ENCODE results near the gene GNAQ. TPM values are rescaled to one million over a fixed set of nuclear protein-coding genes. Genes with fewer than 3 reads are reported as not detected.
A peak's percentile ranks its signal among the peaks of the same experiment; 100 is the strongest.

The GNAQ gene
- total RNA-seq, 1 experiment from 2014 or later: 55.5 TPM

DNA sequence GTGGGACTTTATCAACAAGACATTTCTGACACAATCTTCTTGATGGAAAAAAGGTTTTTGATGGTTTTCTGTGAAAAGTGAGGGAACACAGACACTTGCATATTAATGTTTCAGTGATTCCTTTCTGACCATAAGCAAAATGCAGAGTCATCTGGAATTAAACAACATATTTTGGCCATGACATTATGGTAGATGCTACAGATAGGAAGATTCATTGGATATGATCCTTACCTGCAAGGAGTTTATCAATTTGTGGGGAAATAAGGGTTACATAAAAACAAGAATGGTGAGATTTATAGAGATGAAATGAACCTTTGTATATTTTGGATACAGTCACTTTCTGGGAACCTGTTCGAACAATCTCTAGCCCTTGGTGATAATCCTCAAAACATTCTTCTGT, 228.2 kb downstream of the GNAQ start:
- H3K36me3 Mint-ChIP-seq: no peaks in the 10 kb centered on the region
- ChIA-PET CTCF (interaction anchor here (1.7 kb wide), 1 partner anchor 94 kb away, joined by 4 read pairs; no protein-coding TSS in a partner anchor), POLR2A (no interaction called here)
- TF ChIP-seq ESRRA (CRISPR knock-in tag; IDR thresholded peaks at IDR 0.05; ENCODE audit: borderline replicate concordance) (no peak), ETV6 (CRISPR knock-in tag; IDR thresholded peaks at IDR 0.05) (no peak), ZBTB21 (CRISPR knock-in tag; IDR thresholded peaks at IDR 0.05; ENCODE audit: borderline replicate concordance) (no peak), IRF2 (CRISPR knock-in tag; IDR thresholded peaks at IDR 0.05; ENCODE audit: borderline replicate concordance, low read depth) (no peak), NR1H2 (CRISPR knock-in tag; IDR thresholded peaks at IDR 0.05) (no peak), GRHL2 (CRISPR knock-in tag; IDR thresholded peaks at IDR 0.05; ENCODE audit: insufficient replicate concordance, severe bottlenecking) (no peak), NFE2L1 (CRISPR knock-in tag; IDR thresholded peaks at IDR 0.05) (no peak), FOXJ3 (CRISPR knock-in tag; IDR thresholded peaks at IDR 0.05; ENCODE audit: borderline replicate concordance) (no peak), ZNF423 (CRISPR knock-in tag; IDR thresholded peaks at IDR 0.05) (no peak), TEAD1 (CRISPR knock-in tag; IDR thresholded peaks at IDR 0.05) (no peak), ELF4 (CRISPR knock-in tag; IDR thresholded peaks at IDR 0.05; ENCODE audit: low read depth) (no peak), ZNF396 (CRISPR knock-in tag; IDR thresholded peaks at IDR 0.05; ENCODE audit: borderline replicate concordance) (no peak)
- TF ChIP-seq, protein P1, sequence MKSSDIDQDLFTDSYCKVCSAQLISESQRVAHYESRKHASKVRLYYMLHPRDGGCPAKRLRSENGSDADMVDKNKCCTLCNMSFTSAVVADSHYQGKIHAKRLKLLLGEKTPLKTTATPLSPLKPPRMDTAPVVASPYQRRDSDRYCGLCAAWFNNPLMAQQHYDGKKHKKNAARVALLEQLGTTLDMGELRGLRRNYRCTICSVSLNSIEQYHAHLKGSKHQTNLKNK (CRISPR knock-in tag; IDR thresholded peaks at IDR 0.05): no peak
- TF ChIP-seq, protein P2, sequence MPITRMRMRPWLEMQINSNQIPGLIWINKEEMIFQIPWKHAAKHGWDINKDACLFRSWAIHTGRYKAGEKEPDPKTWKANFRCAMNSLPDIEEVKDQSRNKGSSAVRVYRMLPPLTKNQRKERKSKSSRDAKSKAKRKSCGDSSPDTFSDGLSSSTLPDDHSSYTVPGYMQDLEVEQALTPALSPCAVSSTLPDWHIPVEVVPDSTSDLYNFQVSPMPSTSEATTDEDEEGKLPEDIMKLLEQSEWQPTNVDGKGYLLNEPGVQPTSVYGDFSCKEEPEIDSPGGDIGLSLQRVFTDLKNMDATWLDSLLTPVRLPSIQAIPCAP (CRISPR knock-in tag; IDR thresholded peaks at IDR 0.05): no peak
- TF ChIP-seq, protein P3, sequence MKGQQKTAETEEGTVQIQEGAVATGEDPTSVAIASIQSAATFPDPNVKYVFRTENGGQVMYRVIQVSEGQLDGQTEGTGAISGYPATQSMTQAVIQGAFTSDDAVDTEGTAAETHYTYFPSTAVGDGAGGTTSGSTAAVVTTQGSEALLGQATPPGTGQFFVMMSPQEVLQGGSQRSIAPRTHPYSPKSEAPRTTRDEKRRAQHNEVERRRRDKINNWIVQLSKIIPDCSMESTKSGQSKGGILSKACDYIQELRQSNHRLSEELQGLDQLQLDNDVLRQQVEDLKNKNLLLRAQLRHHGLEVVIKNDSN (CRISPR knock-in tag; IDR thresholded peaks at IDR 0.05): no peak
- TF ChIP-seq, protein P4, sequence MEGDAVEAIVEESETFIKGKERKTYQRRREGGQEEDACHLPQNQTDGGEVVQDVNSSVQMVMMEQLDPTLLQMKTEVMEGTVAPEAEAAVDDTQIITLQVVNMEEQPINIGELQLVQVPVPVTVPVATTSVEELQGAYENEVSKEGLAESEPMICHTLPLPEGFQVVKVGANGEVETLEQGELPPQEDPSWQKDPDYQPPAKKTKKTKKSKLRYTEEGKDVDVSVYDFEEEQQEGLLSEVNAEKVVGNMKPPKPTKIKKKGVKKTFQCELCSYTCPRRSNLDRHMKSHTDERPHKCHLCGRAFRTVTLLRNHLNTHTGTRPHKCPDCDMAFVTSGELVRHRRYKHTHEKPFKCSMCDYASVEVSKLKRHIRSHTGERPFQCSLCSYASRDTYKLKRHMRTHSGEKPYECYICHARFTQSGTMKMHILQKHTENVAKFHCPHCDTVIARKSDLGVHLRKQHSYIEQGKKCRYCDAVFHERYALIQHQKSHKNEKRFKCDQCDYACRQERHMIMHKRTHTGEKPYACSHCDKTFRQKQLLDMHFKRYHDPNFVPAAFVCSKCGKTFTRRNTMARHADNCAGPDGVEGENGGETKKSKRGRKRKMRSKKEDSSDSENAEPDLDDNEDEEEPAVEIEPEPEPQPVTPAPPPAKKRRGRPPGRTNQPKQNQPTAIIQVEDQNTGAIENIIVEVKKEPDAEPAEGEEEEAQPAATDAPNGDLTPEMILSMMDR (IDR thresholded peaks at IDR 0.05): no peak
- TF ChIP-seq, protein P5, sequence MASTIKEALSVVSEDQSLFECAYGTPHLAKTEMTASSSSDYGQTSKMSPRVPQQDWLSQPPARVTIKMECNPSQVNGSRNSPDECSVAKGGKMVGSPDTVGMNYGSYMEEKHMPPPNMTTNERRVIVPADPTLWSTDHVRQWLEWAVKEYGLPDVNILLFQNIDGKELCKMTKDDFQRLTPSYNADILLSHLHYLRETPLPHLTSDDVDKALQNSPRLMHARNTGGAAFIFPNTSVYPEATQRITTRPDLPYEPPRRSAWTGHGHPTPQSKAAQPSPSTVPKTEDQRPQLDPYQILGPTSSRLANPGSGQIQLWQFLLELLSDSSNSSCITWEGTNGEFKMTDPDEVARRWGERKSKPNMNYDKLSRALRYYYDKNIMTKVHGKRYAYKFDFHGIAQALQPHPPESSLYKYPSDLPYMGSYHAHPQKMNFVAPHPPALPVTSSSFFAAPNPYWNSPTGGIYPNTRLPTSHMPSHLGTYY (CRISPR knock-in tag; IDR thresholded peaks at IDR 0.05): no peak
- H3K27ac Mint-ChIP-seq: no peak overlapping the region
- H3K9me3 Mint-ChIP-seq: no peaks in the 10 kb centered on the region
- H3K4me1 Mint-ChIP-seq: peaks cover 21% of the 10 kb centered on the region
- ATAC-seq (no peak), DNase-seq (ENCODE audit: low spot score) (no peak)
- no peaks in the 10 kb centered on the region for H3K27me3 Mint-ChIP-seq (ENCODE audit: low read depth)
- H3K4me3 Mint-ChIP-seq: no peak overlapping the region

DNA sequence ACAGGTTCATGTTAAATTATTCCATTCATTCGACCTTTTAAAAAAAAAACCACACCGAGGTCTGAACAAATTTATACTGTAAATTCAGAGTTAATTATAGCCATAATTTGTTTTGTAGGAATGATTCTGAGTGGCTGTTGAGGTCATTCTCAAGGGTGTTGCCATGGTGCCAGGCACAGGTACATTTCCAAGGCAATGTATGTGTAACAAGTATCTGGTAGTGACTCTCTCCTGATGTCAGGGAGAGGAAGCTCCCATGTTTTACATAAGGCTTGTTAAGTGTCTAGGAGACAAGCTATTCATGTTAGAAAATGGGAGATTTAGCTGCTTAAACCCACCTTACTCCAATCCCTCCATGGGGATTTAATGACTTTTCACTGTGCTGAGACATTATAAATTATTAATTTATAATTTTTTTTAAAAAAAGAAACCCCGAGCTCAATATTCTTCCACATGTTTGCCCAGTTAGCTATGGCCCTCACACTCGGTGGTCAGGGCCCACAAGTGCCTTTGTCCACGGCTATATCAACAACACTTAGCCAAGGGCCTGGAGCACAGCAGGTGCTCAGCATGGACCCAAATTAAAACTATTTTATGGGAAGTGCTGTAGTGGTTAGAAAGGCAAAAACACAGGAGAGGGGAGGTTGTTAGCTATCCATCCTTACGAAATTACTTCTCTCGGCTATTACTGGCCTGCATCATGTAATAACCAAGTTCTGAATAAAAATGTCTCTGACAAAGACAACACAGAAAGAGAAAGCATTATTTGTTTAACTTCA, 228.9 kb downstream of the GNAQ start:
- no peak for DNase-seq (ENCODE audit: low spot score)
- Mint-ChIP-seq H3K4me3 (no peak overlapping the region), H3K27ac (no peak overlapping the region), H3K9me3 (no peaks in the 10 kb centered on the region), H3K4me1 (peaks cover 21% of the 10 kb centered on the region), H3K27me3 (ENCODE audit: low read depth) (no peaks in the 10 kb centered on the region), H3K36me3 (no peaks in the 10 kb centered on the region)
- ChIA-PET CTCF (interaction anchor here (1.6 to 1.7 kb wide), 2 partner anchors 94 to 175 kb away, joined by 4 read pairs; no protein-coding TSS in a partner anchor), POLR2A (no interaction called here)
- ATAC-seq: peak; percentile 36; the same call in 1 of the 2 replicates
- no peak for TF ChIP-seq CREM (CRISPR knock-in tag; IDR thresholded peaks at IDR 0.05)
- TF ChIP-seq, protein P6, sequence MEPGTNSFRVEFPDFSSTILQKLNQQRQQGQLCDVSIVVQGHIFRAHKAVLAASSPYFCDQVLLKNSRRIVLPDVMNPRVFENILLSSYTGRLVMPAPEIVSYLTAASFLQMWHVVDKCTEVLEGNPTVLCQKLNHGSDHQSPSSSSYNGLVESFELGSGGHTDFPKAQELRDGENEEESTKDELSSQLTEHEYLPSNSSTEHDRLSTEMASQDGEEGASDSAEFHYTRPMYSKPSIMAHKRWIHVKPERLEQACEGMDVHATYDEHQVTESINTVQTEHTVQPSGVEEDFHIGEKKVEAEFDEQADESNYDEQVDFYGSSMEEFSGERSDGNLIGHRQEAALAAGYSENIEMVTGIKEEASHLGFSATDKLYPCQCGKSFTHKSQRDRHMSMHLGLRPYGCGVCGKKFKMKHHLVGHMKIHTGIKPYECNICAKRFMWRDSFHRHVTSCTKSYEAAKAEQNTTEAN (CRISPR knock-in tag; IDR thresholded peaks at IDR 0.05): no peak
- no peak for TF ChIP-seq SOX15 (CRISPR knock-in tag; IDR thresholded peaks at IDR 0.05)
- no peak for TF ChIP-seq MXD4 (CRISPR knock-in tag; IDR thresholded peaks at IDR 0.05; ENCODE audit: borderline replicate concordance)
- TF ChIP-seq ZNF671 (CRISPR knock-in tag; IDR thresholded peaks at IDR 0.05): no peak
- TF ChIP-seq FOXJ3 (CRISPR knock-in tag; IDR thresholded peaks at IDR 0.05; ENCODE audit: borderline replicate concordance): no peak
- TF ChIP-seq, protein P5 (CRISPR knock-in tag; IDR thresholded peaks at IDR 0.05): no peak
- TF ChIP-seq, protein P4 (IDR thresholded peaks at IDR 0.05): no peak
- no peak for TF ChIP-seq JUN (CRISPR knock-in tag; IDR thresholded peaks at IDR 0.05)
- no peak for TF ChIP-seq NR2C2 (CRISPR knock-in tag; IDR thresholded peaks at IDR 0.05)
- TF ChIP-seq ZNF219 (CRISPR knock-in tag; IDR thresholded peaks at IDR 0.05; ENCODE audit: borderline replicate concordance): no peak

Data from WTC11 (cell line).